RCC 7860 (cell line): Measurements from ENCODE around the gene PITPNC1.
"Not testable (repeated sequence)": the region's sequence is repeated elsewhere in the genome, so short reads cannot be mapped to it uniquely, and the experiment has no call there.

Experiments used
- DNase-seq: peaks from one replicate; pipeline ENCODE4 v3.0.0-alpha.2; 2015; ENCODE audit warnings: low spot score
- FAIRE-seq: peaks from 2 replicates; lab custom pipeline; 2012; peaks lifted over from hg19 to GRCh38; lab: Jason Lieb, UNC

Gene PITPNC1

GRCh38 chr17:67636834-67637520 is 259.9 kb downstream of the PITPNC1 start:
- no peak for FAIRE-seq
- DNase-seq = no peak

GRCh38 chr17:67637901-67638641 is 261.0 kb downstream of the PITPNC1 start:
- no peak for DNase-seq
- no peak for FAIRE-seq

- FAIRE-seq = no peak
Measured at GRCh38 chr17:67638871-67639270, 261.8 kb downstream of the PITPNC1 start.

GRCh38 chr17:67639555-67639954 is 262.5 kb downstream of the PITPNC1 start:
- DNase-seq (no peak), FAIRE-seq (no peak)

More at GRCh38 chr17:67638871-67639270, 261.8 kb downstream of the PITPNC1 start:
- DNase-seq = no peak

GRCh38 chr17:67639979-67640378 is 262.9 kb downstream of the PITPNC1 start:
- DNase-seq = no peak
- FAIRE-seq = no peak

- DNase-seq (no peak), FAIRE-seq (no peak)
Measured at GRCh38 chr17:67642488-67642887, 265.4 kb downstream of the PITPNC1 start.

- FAIRE-seq (no peak), DNase-seq (no peak)
Measured at GRCh38 chr17:67644061-67644460, 267.0 kb downstream of the PITPNC1 start.

- not testable (repeated sequence) for FAIRE-seq, DNase-seq
Measured at GRCh38 chr17:67645195-67645594, 268.1 kb downstream of the PITPNC1 start.

GRCh38 chr17:67646472-67646871 is 269.4 kb downstream of the PITPNC1 start:
- FAIRE-seq (no peak), DNase-seq (no peak)

- FAIRE-seq (no peak), DNase-seq (no peak)
Measured at GRCh38 chr17:67647482-67647881, 270.4 kb downstream of the PITPNC1 start.

GRCh38 chr17:67648032-67648905 is 271.2 kb downstream of the PITPNC1 start:
- FAIRE-seq = no peak
- no peak for DNase-seq

- FAIRE-seq, DNase-seq: not testable (repeated sequence)
Measured at GRCh38 chr17:67648906-67649295, 271.8 kb downstream of the PITPNC1 start.

GRCh38 chr17:67649891-67650290 is 272.8 kb downstream of the PITPNC1 start:
- no peak for FAIRE-seq

GRCh38 chr17:67651218-67651579 is 274.1 kb downstream of the PITPNC1 start:
- not testable (repeated sequence) for DNase-seq, FAIRE-seq

More at GRCh38 chr17:67649891-67650290, 272.8 kb downstream of the PITPNC1 start:
- DNase-seq = no peak

GRCh38 chr17:67652433-67652832 is 275.4 kb downstream of the PITPNC1 start:
- no peak for DNase-seq
- FAIRE-seq = no peak

GRCh38 chr17:67655478-67656148 is 278.5 kb downstream of the PITPNC1 start:
- no peak for DNase-seq
- no peak for FAIRE-seq

GRCh38 chr17:67656494-67657203 is 279.6 kb downstream of the PITPNC1 start:
- no peak for FAIRE-seq
- no peak for DNase-seq

GRCh38 chr17:67657596-67657995 is 280.5 kb downstream of the PITPNC1 start:
- FAIRE-seq (no peak), DNase-seq (no peak)

GRCh38 chr17:67658265-67658664 is 281.2 kb downstream of the PITPNC1 start:
- DNase-seq (no peak), FAIRE-seq (no peak)

GRCh38 chr17:67659028-67659427 is 281.9 kb downstream of the PITPNC1 start:
- DNase-seq (no peak), FAIRE-seq (no peak)
